Activated CD4-positive, alpha-beta T cell treated with anti-CD3 and anti-CD28 coated beads, Interleukin-2, amount 10 ng/mL, durations not matched to agents 24 days and 14 days (primary cell): ENCODE results near the gene PCDHB9. TPM values are rescaled to one million over a fixed set of nuclear protein-coding genes. Genes with fewer than 3 reads are reported as not detected.
A peak's percentile ranks its signal among the peaks of the same experiment; 100 is the strongest.
"Not testable (repeated sequence)": the region's sequence is repeated elsewhere in the genome, so short reads cannot be mapped to it uniquely, and the experiment has no call there.

Experiments
- DNase-seq: peaks from one replicate; pipeline ENCODE4 v3.0.0; 2022
- H3K27ac Mint-ChIP-seq: one replicate; pipeline ENCODE4 v1.8.0; 2022; ENCODE audit warnings: mild to moderate bottlenecking, mixed read lengths
- H3K27me3 Mint-ChIP-seq: one replicate; pipeline ENCODE4 v1.8.0; 2022; ENCODE audit warnings: mixed read lengths
- H3K36me3 Mint-ChIP-seq: one replicate; pipeline ENCODE4 v1.8.0; 2022; ENCODE audit warnings: low read depth, mild to moderate bottlenecking, mixed read lengths
- H3K4me1 Mint-ChIP-seq: one replicate; pipeline ENCODE4 v1.8.0; 2021; ENCODE audit warnings: mixed read lengths
- H3K4me3 Mint-ChIP-seq: one replicate; pipeline ENCODE4 v1.8.0; 2022; ENCODE audit warnings: mild to moderate bottlenecking, moderate library complexity, mixed read lengths
- H3K9me3 Mint-ChIP-seq: one replicate; pipeline ENCODE4 v1.8.0; 2021; ENCODE audit warnings: mixed read lengths
- intact Hi-C: fragments of 100-400 bp; cut with micrococcal nuclease; formaldehyde crosslinking; loops from one replicate; pipeline ENCODE4 v1.15.1; 2023
- total RNA-seq: library from RNA; stranded (reverse); gene quantifications from 2 replicates; pipeline ENCODE4 v1.2.3, GENCODE V29; 2022

PCDHB9 gene
- total RNA-seq = not detected in 2 replicates

GRCh38 chr5:141186897-141187512, at the start of gene PCDHB9:
Gene PCDHB9 (plus strand): TSS chr5:141187161. CDS start chr5:141187319, 158 bp downstream.
- Mint-ChIP-seq H3K36me3 (peaks cover 7% of the 10 kb centered on the region), H3K27me3 (peaks cover 2% of the 10 kb centered on the region), H3K4me3 (peak within 1 kb of the TSS; percentile 8), H3K27ac (no peak within 1 kb of the TSS), H3K9me3 (peaks cover 32% of the 10 kb centered on the region), H3K4me1 (no peaks in the 10 kb centered on the region)
- DNase-seq = peak; percentile 63
- intact Hi-C loops = no loop called here

GRCh38 chr5:141137346-141137745, 49.6 kb upstream of the PCDHB9 start:
- peaks cover 47% of the 10 kb centered on the region for H3K9me3 Mint-ChIP-seq
- H3K4me1 Mint-ChIP-seq, H3K36me3 Mint-ChIP-seq, H3K4me3 Mint-ChIP-seq, intact Hi-C loops, H3K27ac Mint-ChIP-seq, DNase-seq, H3K27me3 Mint-ChIP-seq: not testable (repeated sequence)

GRCh38 chr5:141149812-141150211, 37.1 kb upstream of the PCDHB9 start, which contains the start of gene PCDHB6:
Gene PCDHB6 (plus strand): TSS chr5:141150057. CDS start chr5:141150258, 201 bp downstream.
- Mint-ChIP-seq H3K4me1 (no peaks in the 10 kb centered on the region), H3K4me3 (no peak within 1 kb of the TSS), H3K27me3 (no peaks in the 10 kb centered on the region), H3K9me3 (peaks cover 23% of the 10 kb centered on the region), H3K36me3 (peaks cover 5% of the 10 kb centered on the region), H3K27ac (no peak within 1 kb of the TSS)
- DNase-seq = no peak
- intact Hi-C loops = no loop called here

- peaks cover 5% of the 10 kb centered on the region for H3K36me3 Mint-ChIP-seq
- H3K27me3 Mint-ChIP-seq = no peaks in the 10 kb centered on the region
- H3K9me3 Mint-ChIP-seq = peaks cover 23% of the 10 kb centered on the region
- no peaks in the 10 kb centered on the region for H3K4me1 Mint-ChIP-seq
- no peak overlapping the region for H3K4me3 Mint-ChIP-seq
- intact Hi-C loops = no loop called here
- no peak for DNase-seq
- no peak overlapping the region for H3K27ac Mint-ChIP-seq
Observed at GRCh38 chr5:141150224-141150992, 36.6 kb upstream of the PCDHB9 start.

GRCh38 chr5:141150993-141151325, 36.0 kb upstream of the PCDHB9 start:
- no peak for DNase-seq
- H3K9me3 Mint-ChIP-seq = peaks cover 23% of the 10 kb centered on the region
- intact Hi-C loops = no loop called here
- no peaks in the 10 kb centered on the region for H3K4me1 Mint-ChIP-seq
- H3K36me3 Mint-ChIP-seq = peaks cover 5% of the 10 kb centered on the region
- H3K4me3 Mint-ChIP-seq = no peak overlapping the region
- no peak overlapping the region for H3K27ac Mint-ChIP-seq
- no peaks in the 10 kb centered on the region for H3K27me3 Mint-ChIP-seq

- not testable (repeated sequence) for H3K4me1 Mint-ChIP-seq
- peaks cover 23% of the 10 kb centered on the region for H3K9me3 Mint-ChIP-seq
Observed at GRCh38 chr5:141151632-141152031, 35.3 kb upstream of the PCDHB9 start.

GRCh38 chr5:141152096-141152495, 34.9 kb upstream of the PCDHB9 start:
- H3K4me1 Mint-ChIP-seq, H3K36me3 Mint-ChIP-seq, intact Hi-C loops, H3K4me3 Mint-ChIP-seq, H3K27me3 Mint-ChIP-seq, DNase-seq, H3K27ac Mint-ChIP-seq: not testable (repeated sequence)
- peaks cover 23% of the 10 kb centered on the region for H3K9me3 Mint-ChIP-seq

More at GRCh38 chr5:141151632-141152031, 35.3 kb upstream of the PCDHB9 start:
- intact Hi-C loops, H3K36me3 Mint-ChIP-seq, H3K27ac Mint-ChIP-seq, DNase-seq, H3K4me3 Mint-ChIP-seq, H3K27me3 Mint-ChIP-seq: not testable (repeated sequence)

GRCh38 chr5:141155540-141156374, 31.2 kb upstream of the PCDHB9 start:
- H3K4me3 Mint-ChIP-seq = no peak overlapping the region
- H3K4me1 Mint-ChIP-seq = no peaks in the 10 kb centered on the region
- intact Hi-C loops = no loop called here
- no peak for DNase-seq
- H3K9me3 Mint-ChIP-seq = peaks cover 11% of the 10 kb centered on the region
- H3K27me3 Mint-ChIP-seq = no peaks in the 10 kb centered on the region
- no peak overlapping the region for H3K27ac Mint-ChIP-seq
- H3K36me3 Mint-ChIP-seq = peaks cover 5% of the 10 kb centered on the region

- H3K27ac Mint-ChIP-seq, H3K4me1 Mint-ChIP-seq, H3K9me3 Mint-ChIP-seq, H3K27me3 Mint-ChIP-seq, intact Hi-C loops, H3K4me3 Mint-ChIP-seq, DNase-seq, H3K36me3 Mint-ChIP-seq: not testable (repeated sequence)
Observed at GRCh38 chr5:141157356-141157755, 29.6 kb upstream of the PCDHB9 start.

- H3K27ac Mint-ChIP-seq, H3K9me3 Mint-ChIP-seq, H3K27me3 Mint-ChIP-seq, H3K36me3 Mint-ChIP-seq, H3K4me3 Mint-ChIP-seq, H3K4me1 Mint-ChIP-seq, intact Hi-C loops, DNase-seq: not testable (repeated sequence)
Observed at GRCh38 chr5:141157901-141158300, 29.1 kb upstream of the PCDHB9 start.

GRCh38 chr5:141172381-141173204, 14.4 kb upstream of the PCDHB9 start, which contains the start of gene PCDHB7:
Gene PCDHB7 (plus strand): TSS chr5:141172644. CDS start chr5:141172836, 192 bp downstream.
- H3K4me3 Mint-ChIP-seq = no peak within 1 kb of the TSS
- peaks cover 2% of the 10 kb centered on the region for H3K36me3 Mint-ChIP-seq
- H3K27me3 Mint-ChIP-seq = no peaks in the 10 kb centered on the region
- no peaks in the 10 kb centered on the region for H3K9me3 Mint-ChIP-seq
- no peak within 1 kb of the TSS for H3K27ac Mint-ChIP-seq
- peak; percentile 66 for DNase-seq
- no peaks in the 10 kb centered on the region for H3K4me1 Mint-ChIP-seq
- intact Hi-C loops = no loop called here

- not testable (repeated sequence) for H3K27ac Mint-ChIP-seq, DNase-seq
Observed at GRCh38 chr5:141174291-141175104, 12.5 kb upstream of the PCDHB9 start.

GRCh38 chr5:141175933-141176332, 11.0 kb upstream of the PCDHB9 start:
- no peak for DNase-seq
- Mint-ChIP-seq H3K9me3 (peaks cover 3% of the 10 kb centered on the region), H3K4me1 (no peaks in the 10 kb centered on the region), H3K27ac (no peak overlapping the region), H3K36me3 (peaks cover 2% of the 10 kb centered on the region), H3K4me3 (no peak overlapping the region), H3K27me3 (no peaks in the 10 kb centered on the region)
- intact Hi-C loops = no loop called here

More at GRCh38 chr5:141174291-141175104, 12.5 kb upstream of the PCDHB9 start:
- H3K4me3 Mint-ChIP-seq, H3K36me3 Mint-ChIP-seq, H3K27me3 Mint-ChIP-seq, H3K4me1 Mint-ChIP-seq, H3K9me3 Mint-ChIP-seq, intact Hi-C loops: not testable (repeated sequence)
